Karpas-422 (cell line): Measurements from ENCODE around the gene GLTP. TPM values are rescaled to one million over a fixed set of nuclear protein-coding genes. Genes with fewer than 3 reads are reported as not detected.
"Not testable (repeated sequence)": the region's sequence is repeated elsewhere in the genome, so short reads cannot be mapped to it uniquely, and the experiment has no call there.

Source experiments
- DNase-seq: peaks from one replicate; pipeline ENCODE4 v3.0.0-alpha.2; 2015
- H2AFZ ChIP-seq: fragments of 200-600 bp; sonication (generic); 2 replicates; pipeline ENCODE4 v1.6.1; 2014; ENCODE audit warnings: antibody characterized with exemption, low read length, mixed read lengths
- H3K27ac ChIP-seq: fragments of 200-600 bp; sonication (generic); 2 replicates; pipeline ENCODE4 v1.5.1; 2014; ENCODE audit warnings: mild to moderate bottlenecking, low read length, moderate library complexity
- H3K27me3 ChIP-seq: fragments of 200-600 bp; sonication (generic); 2 replicates; pipeline ENCODE4 v1.6.1; 2014; ENCODE audit warnings: low read length, mixed read lengths
- H3K36me3 ChIP-seq: fragments of 200-600 bp; sonication (generic); 2 replicates; pipeline ENCODE4 v1.6.1; 2014; ENCODE audit warnings: low read length, mixed read lengths; ENCODE audit not compliant: insufficient read depth
- H3K4me1 ChIP-seq: fragments of 200-600 bp; sonication (generic); 2 replicates; pipeline ENCODE4 v1.6.1; 2014; ENCODE audit warnings: mild to moderate bottlenecking, low read length, mixed read lengths
- H3K4me2 ChIP-seq: fragments of 200-600 bp; sonication (generic); 2 replicates; pipeline ENCODE4 v1.6.1; 2014; ENCODE audit warnings: low read length, low read depth, mild to moderate bottlenecking; ENCODE audit not compliant: poor library complexity, severe bottlenecking
- H3K4me3 ChIP-seq: fragments of 200-600 bp; sonication (generic); 2 replicates; pipeline ENCODE4 v1.5.1; 2014; ENCODE audit warnings: mild to moderate bottlenecking, antibody characterized with exemption, low read length, mixed read lengths
- H3K79me2 ChIP-seq: fragments of 200-600 bp; sonication (generic); 2 replicates; pipeline ENCODE4 v1.6.1; 2014; ENCODE audit warnings: mild to moderate bottlenecking, low read length, mixed read lengths
- H3K9ac ChIP-seq: fragments of 200-600 bp; sonication (generic); 2 replicates; pipeline ENCODE4 v1.6.0; 2014; ENCODE audit warnings: low read length
- H3K9me2 ChIP-seq: fragments of 200-600 bp; sonication (generic), shearing (Covaris generic); replicated peaks from 2 replicates; pipeline ENCODE4 v1.6.0; 2014; ENCODE audit warnings: mild to moderate bottlenecking, low read length, moderate library complexity; ENCODE audit not compliant: insufficient read depth
- H3K9me3 ChIP-seq: fragments of 300-700, 200-600 bp; sonication (generic); 2 replicates; pipeline ENCODE4 v1.6.1; 2014; ENCODE audit warnings: low read length, mixed read lengths
- H4K20me1 ChIP-seq: fragments of 200-600 bp; sonication (generic); 2 replicates; pipeline ENCODE4 v1.6.1; 2014; ENCODE audit warnings: mild to moderate bottlenecking, antibody characterized with exemption, low read length, low read depth; ENCODE audit not compliant: insufficient read depth
- total RNA-seq: library from RNA; depleted of rRNA; stranded (reverse); fragments of >200 nt; shearing (Covaris generic); gene quantifications from 2 replicates; pipeline ENCODE4 v1.2.3, GENCODE V29; 2014; ENCODE audit warnings: low replicate concordance

Gene GLTP
- total RNA-seq, 1 experiment from 2014 or later, result 26.5 TPM

DNA sequence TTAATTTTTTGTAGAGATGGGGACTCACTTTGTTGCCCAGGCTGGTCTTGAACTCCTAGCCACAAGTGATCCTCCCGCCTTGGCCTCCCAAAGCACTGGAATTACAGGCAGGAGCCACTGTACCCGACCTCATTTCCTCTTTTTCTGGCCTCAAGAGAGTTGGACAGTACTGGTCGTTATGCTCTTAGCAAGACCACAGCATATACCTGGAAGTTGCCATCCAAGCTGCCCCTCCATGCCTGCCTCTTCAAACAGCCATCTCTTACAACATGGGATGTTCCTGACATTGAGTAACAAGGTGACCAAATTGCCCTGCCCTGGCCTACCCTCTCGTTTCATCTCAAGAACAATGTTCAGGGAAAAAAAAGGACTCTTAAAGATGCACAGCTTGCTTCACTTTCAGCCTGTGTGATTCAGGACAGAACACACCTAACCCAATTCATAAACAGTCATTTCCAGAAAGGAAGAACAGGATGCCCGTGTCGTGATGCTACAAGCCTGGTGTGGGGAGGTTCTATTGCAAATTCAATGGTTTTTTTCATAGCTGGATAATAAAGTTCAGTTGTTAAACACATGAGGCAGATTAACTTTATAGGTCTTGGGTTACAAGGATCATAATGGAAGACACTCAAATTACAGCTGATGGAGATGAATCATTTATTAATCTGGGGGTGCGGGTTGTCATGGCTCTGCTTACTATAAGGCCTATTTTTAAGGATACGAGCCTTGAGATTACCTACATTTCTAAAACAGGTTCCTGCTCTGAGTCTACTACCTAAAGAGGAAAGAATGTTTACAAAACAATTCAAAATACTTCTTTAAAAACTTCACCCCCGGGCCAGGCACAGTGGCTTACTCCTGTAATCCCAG, 11.9 kb downstream of the GLTP start:
- Histone ChIP-seq H3K36me3 (no peaks in the 10 kb centered on the region), H3K9me2 (no peaks in the 10 kb centered on the region), H3K9me3 (no peaks in the 10 kb centered on the region), H4K20me1 (no peaks in the 10 kb centered on the region), H3K9ac (no peak overlapping the region), H3K4me2 (no peak overlapping the region), H3K4me1 (no peaks in the 10 kb centered on the region; the same call in 1 of the 2 replicates), H3K27me3 (no peaks in the 10 kb centered on the region), H3K79me2 (peaks cover 43% of the 10 kb centered on the region), H3K27ac (no peak overlapping the region), H3K4me3 (no peak overlapping the region), H2AFZ (no peak overlapping the region)
- no peak for DNase-seq

DNA sequence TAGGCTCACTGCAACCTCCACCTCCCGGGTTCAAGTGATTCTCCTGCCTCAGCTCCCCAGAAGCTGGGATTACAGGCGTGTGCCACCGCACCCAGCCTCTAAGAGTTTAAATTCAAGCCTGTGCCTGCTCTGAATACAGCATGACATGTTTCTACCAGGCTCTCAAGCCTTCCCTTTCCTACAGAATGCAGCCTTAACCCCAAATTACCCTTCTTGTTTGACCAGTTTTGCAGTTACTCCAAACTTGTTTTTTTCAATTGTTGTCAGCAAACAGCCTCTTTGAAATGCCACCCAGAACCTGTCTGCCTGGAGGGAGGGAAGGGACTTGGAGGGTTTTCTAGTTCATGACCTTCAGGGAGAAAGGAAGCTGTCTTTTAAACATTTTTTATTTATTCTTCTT, 15.4 kb downstream of the GLTP start:
- H2AFZ ChIP-seq, result no peak overlapping the region

GRCh38 chr12:109863847-109864712, 16.3 kb downstream of the GLTP start:
- H3K36me3 ChIP-seq, result no peaks in the 10 kb centered on the region
- no peaks in the 10 kb centered on the region for H3K9me3 ChIP-seq
- no peak overlapping the region for H3K9ac ChIP-seq
- DNase-seq, result no peak
- H4K20me1 ChIP-seq, result no peaks in the 10 kb centered on the region
- H3K4me1 ChIP-seq, result no peaks in the 10 kb centered on the region; the same call in 1 of the 2 replicates
- no peaks in the 10 kb centered on the region for H3K27me3 ChIP-seq
- no peaks in the 10 kb centered on the region for H3K9me2 ChIP-seq
- H2AFZ ChIP-seq, result no peak overlapping the region
- peaks cover 30% of the 10 kb centered on the region for H3K79me2 ChIP-seq
- no peak overlapping the region for H3K4me3 ChIP-seq
- H3K4me2 ChIP-seq, result no peak overlapping the region
- no peak overlapping the region for H3K27ac ChIP-seq

More for the DNA sequence above, 15.4 kb downstream of the GLTP start:
- no peaks in the 10 kb centered on the region for H3K9me3 ChIP-seq
- no peak overlapping the region for H3K9ac ChIP-seq
- no peak overlapping the region for H3K27ac ChIP-seq
- peaks cover 30% of the 10 kb centered on the region for H3K79me2 ChIP-seq
- no peaks in the 10 kb centered on the region for H4K20me1 ChIP-seq
- no peak for DNase-seq
- no peak overlapping the region for H3K4me3 ChIP-seq
- no peaks in the 10 kb centered on the region; the same call in 1 of the 2 replicates for H3K4me1 ChIP-seq
- H3K27me3 ChIP-seq, result no peaks in the 10 kb centered on the region
- no peaks in the 10 kb centered on the region for H3K36me3 ChIP-seq
- H3K4me2 ChIP-seq, result no peak overlapping the region
- H3K9me2 ChIP-seq, result no peaks in the 10 kb centered on the region

DNA sequence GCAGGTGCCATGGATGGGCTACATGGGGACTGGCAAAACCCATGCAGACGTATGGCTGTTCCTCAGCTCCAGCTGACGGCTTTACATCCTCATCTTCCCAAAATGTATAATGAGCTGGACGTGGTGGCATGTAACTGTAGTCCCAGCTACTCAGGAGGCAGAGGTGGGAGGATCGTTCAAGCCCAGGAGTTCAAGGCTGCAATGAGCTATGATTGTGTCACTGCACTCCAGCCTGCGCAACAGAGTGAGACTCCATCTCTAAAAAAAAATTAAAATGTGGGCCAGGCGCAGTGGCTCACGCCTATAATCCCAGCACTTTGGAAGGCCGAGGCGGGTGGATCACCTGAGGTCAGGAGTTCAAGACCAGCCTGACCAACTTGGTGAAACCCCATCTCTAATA, 17.9 kb downstream of the GLTP start:
- not testable (repeated sequence) for DNase-seq, H3K4me1 ChIP-seq, H3K9me3 ChIP-seq, H4K20me1 ChIP-seq, H3K27me3 ChIP-seq, H3K4me3 ChIP-seq, H2AFZ ChIP-seq, H3K4me2 ChIP-seq, H3K36me3 ChIP-seq, H3K27ac ChIP-seq, H3K9me2 ChIP-seq, H3K9ac ChIP-seq
- peaks cover 22% of the 10 kb centered on the region for H3K79me2 ChIP-seq

DNA sequence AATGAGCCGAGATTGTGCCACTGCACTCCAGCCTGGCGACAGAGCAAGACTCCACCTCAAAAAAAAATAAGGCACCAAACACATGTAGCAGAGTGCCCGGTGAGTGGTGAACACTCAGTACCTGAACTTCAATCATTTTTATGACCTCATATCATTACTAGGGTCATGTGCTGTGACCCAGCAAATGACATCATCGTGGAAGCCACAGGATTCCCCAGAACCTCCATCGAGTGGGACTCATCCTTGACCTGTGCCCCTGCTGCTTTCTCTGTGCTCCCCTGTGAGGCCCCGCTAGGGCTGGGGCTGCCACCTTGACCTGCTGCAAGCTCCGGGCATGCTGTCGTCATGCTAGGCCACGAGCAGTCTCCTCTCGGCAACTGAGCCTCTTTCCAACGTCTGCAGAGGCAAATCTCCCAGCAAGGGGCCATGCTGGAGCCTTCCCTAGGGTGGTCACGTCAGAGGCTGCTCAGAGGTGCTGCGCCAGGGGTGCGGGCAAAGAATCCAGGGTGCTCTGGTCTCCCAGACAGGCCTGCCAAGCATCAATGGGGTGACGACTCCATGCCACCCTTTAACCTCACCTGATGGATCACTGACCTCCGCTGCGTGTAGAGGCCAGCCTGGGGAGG, 18.5 kb downstream of the GLTP start:
- DNase-seq, result no peak
- H3K79me2 ChIP-seq, result peaks cover 20% of the 10 kb centered on the region
- no peak overlapping the region for H2AFZ ChIP-seq
- no peaks in the 10 kb centered on the region for H4K20me1 ChIP-seq
- no peaks in the 10 kb centered on the region for H3K27me3 ChIP-seq
- no peaks in the 10 kb centered on the region for H3K9me2 ChIP-seq
- H3K36me3 ChIP-seq, result peaks cover 5% of the 10 kb centered on the region; the same call in 1 of the 2 replicates
- no peaks in the 10 kb centered on the region for H3K9me3 ChIP-seq
- no peak overlapping the region for H3K9ac ChIP-seq
- H3K4me3 ChIP-seq, result no peak overlapping the region
- H3K27ac ChIP-seq, result no peak overlapping the region
- H3K4me1 ChIP-seq, result no peaks in the 10 kb centered on the region
- H3K4me2 ChIP-seq, result no peak overlapping the region

- no peak overlapping the region for H3K4me3 ChIP-seq
- H4K20me1 ChIP-seq, result no peaks in the 10 kb centered on the region
- no peak overlapping the region for H3K27ac ChIP-seq
- no peaks in the 10 kb centered on the region for H3K9me2 ChIP-seq
- H3K9me3 ChIP-seq, result no peaks in the 10 kb centered on the region
- H3K36me3 ChIP-seq, result peaks cover 5% of the 10 kb centered on the region; the same call in 1 of the 2 replicates
- H2AFZ ChIP-seq, result no peak overlapping the region
- H3K4me2 ChIP-seq, result no peak overlapping the region
- H3K9ac ChIP-seq, result no peak overlapping the region
- no peaks in the 10 kb centered on the region for H3K27me3 ChIP-seq
- no peak for DNase-seq
- peaks cover 14% of the 10 kb centered on the region for H3K79me2 ChIP-seq
- no peaks in the 10 kb centered on the region for H3K4me1 ChIP-seq
Observed at GRCh38 chr12:109860977-109861376, 19.4 kb downstream of the GLTP start.

DNA sequence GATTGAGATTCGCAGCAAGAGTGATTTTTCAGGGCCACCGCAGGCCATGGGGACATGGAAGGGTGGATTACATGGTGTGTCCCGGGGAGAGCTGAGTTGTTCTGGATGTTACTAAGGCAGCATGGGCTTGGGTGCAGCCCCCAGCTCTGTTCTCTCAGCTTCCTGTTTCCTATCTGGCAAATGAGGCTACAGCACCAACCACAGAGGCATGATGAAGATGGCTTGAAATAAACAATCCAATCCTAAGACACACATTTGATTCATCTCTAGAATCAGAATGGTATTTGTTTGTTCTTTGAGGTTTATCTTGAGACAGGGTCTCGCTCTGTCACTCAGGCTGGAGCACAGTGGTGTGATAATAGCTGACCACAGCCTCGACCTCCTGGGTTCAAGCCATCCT, 21.6 kb downstream of the GLTP start:
- no peak overlapping the region for H2AFZ ChIP-seq
- H3K4me1 ChIP-seq, result no peaks in the 10 kb centered on the region
- no peak overlapping the region for H3K27ac ChIP-seq
- no peaks in the 10 kb centered on the region for H4K20me1 ChIP-seq
- peaks cover 4% of the 10 kb centered on the region; the same call in 1 of the 2 replicates for H3K79me2 ChIP-seq
- H3K4me2 ChIP-seq, result no peak overlapping the region
- no peak overlapping the region for H3K4me3 ChIP-seq
- H3K9me2 ChIP-seq, result no peaks in the 10 kb centered on the region
- no peak for DNase-seq
- H3K9me3 ChIP-seq, result no peaks in the 10 kb centered on the region
- H3K9ac ChIP-seq, result no peak overlapping the region
- no peaks in the 10 kb centered on the region for H3K27me3 ChIP-seq
- peaks cover 5% of the 10 kb centered on the region; the same call in 1 of the 2 replicates for H3K36me3 ChIP-seq

- Histone ChIP-seq H3K27me3 (no peaks in the 10 kb centered on the region), H4K20me1 (no peaks in the 10 kb centered on the region), H3K4me1 (no peaks in the 10 kb centered on the region), H2AFZ (no peak overlapping the region), H3K9ac (no peak overlapping the region), H3K4me3 (no peak overlapping the region), H3K9me2 (no peaks in the 10 kb centered on the region), H3K79me2 (no peaks in the 10 kb centered on the region), H3K36me3 (peaks cover 5% of the 10 kb centered on the region; the same call in 1 of the 2 replicates), H3K27ac (no peak overlapping the region), H3K4me2 (no peak overlapping the region), H3K9me3 (no peaks in the 10 kb centered on the region)
- no peak for DNase-seq
Observed at GRCh38 chr12:109857715-109858114, 22.6 kb downstream of the GLTP start.
